K562 (cell line): ENCODE results near the gene SPON1. TPM values are rescaled to one million over a fixed set of nuclear protein-coding genes. Genes with fewer than 3 reads are reported as not detected.

ENCODE experiments used
- ARNT ChIP-seq, 2 experiments: fragments of 450-650 bp; IDR thresholded peaks; 2 replicates each; pipeline ENCODE4 v1.6.1; 2016; ENCODE audit warnings: mild to moderate bottlenecking in 1 of 2
- CHD1 ChIP-seq: fragments of 200-600 bp; sonication (generic); IDR thresholded peaks from one replicate; pipeline ENCODE4 v1.6.1; 2012; ENCODE audit warnings: mild to moderate bottlenecking, moderate library complexity, low read length, inconsistent platforms
- COPS2 ChIP-seq: fragments of 450-650 bp; conservative IDR thresholded peaks from 2 replicates; pipeline ENCODE4 v1.6.1; 2016; ENCODE audit warnings: mild to moderate bottlenecking, moderate library complexity
- CSDE1 ChIP-seq, 2 experiments: fragments of 450-650 bp; IDR thresholded peaks; 2 replicates each; pipeline ENCODE4 v1.6.1; 2016; ENCODE audit warnings: mild to moderate bottlenecking in 1 of 2
- ELF1 ChIP-seq: fragments of 200-800 bp; sonication (Bioruptor generic); IDR thresholded peaks from 2 replicates; pipeline ENCODE4 v1.6.1; 2016; ENCODE audit warnings: missing genetic modification characterization, missing compliant biosample characterization
- KLF10 ChIP-seq: fragments of 250-450 bp; sonication (Bioruptor Pico); IDR thresholded peaks from 2 replicates; pipeline ENCODE4 v1.6.1; 2021; ENCODE audit warnings: matching md5 sums
- MTF1 ChIP-seq: fragments of 250-450 bp; sonication (Bioruptor Pico); IDR thresholded peaks from 2 replicates; pipeline ENCODE4 v1.9.0; 2021; ENCODE audit warnings: moderate library complexity, mild to moderate bottlenecking, inconsistent platforms, borderline replicate concordance
- POLR2A ChIP-seq: fragments of 450-650 bp; conservative IDR thresholded peaks from 2 replicates; pipeline ENCODE4 v1.6.1; 2016
- RB1 ChIP-seq: fragments of 450-650 bp; IDR thresholded peaks from 2 replicates; pipeline ENCODE4 v1.6.1; 2017; ENCODE audit warnings: low read depth, mild to moderate bottlenecking
- RBM14 ChIP-seq: fragments of 200-400 bp; formaldehyde crosslinking; IDR thresholded peaks from 2 replicates; pipeline ENCODE4 v1.6.1; 2018; ENCODE audit warnings: low read depth, mild to moderate bottlenecking, low read length, moderate library complexity, borderline replicate concordance; ENCODE audit not compliant: insufficient read depth
- RBM39 ChIP-seq: fragments of 200-400 bp; formaldehyde crosslinking; optimal IDR thresholded peaks from 2 replicates; pipeline ENCODE3; 2018; ENCODE audit warnings: low read depth, low read length
- SMARCA4 ChIP-seq: fragments of 450-650 bp; IDR thresholded peaks from 2 replicates; pipeline ENCODE4 v1.6.1; 2016
- SMC3 ChIP-seq: conservative IDR thresholded peaks from 2 replicates; pipeline ENCODE4 v1.6.1; 2011; ENCODE audit warnings: low read depth, low read length, improper control_type of control experiment; ENCODE audit not compliant: insufficient read depth
- SP1 ChIP-seq: sonication (generic); formaldehyde crosslinking; IDR thresholded peaks from 2 replicates; pipeline ENCODE4 v1.8.1; 2022; ENCODE audit warnings: mild to moderate bottlenecking, missing genetic modification reagents
- TRIM24 ChIP-seq, 2 experiments: fragments of 450-650 bp; IDR thresholded peaks; 2 replicates each; pipeline ENCODE4 v1.6.1; 2016
- ZNF384 ChIP-seq: IDR thresholded peaks from 2 replicates; pipeline ENCODE4 v1.6.1; 2012; ENCODE audit warnings: low read depth, low read length, improper control_type of control experiment
- ZNF830 ChIP-seq: fragments of 250-450 bp; sonication (Bioruptor Pico); IDR thresholded peaks from 2 replicates; pipeline ENCODE4 v1.5.0; 2021; ENCODE audit warnings: mild to moderate bottlenecking
- polyA plus RNA-seq, 8 experiments: library from polyadenylated mRNA; depleted of rRNA in 4 of 8; stranded (reverse) in 5 of 8; unstranded in 3 of 8; fragments of >200 nt; fragmentation: Nextera tagmentation in 2 of 8; fragmentation: Illumina TruSeq in 1 of 8; extraction: Ambion mirVana in 2 of 8; extraction: Trizol in 1 of 8; gene quantifications; 2 replicates each; pipeline versions ENCODE4 v1.2.1 to v1.2.3, GENCODE V29; 2011 to 2014; ENCODE audit warnings: inconsistent platforms in 1 of 8, missing spikeins in 1 of 8
- total RNA-seq, 7 experiments: library from RNA; depleted of rRNA in 6 of 7; stranded (reverse); fragments of >200 nt in 6 of 7; fragmentation: Illumina TruSeq in 2 of 7; extraction: Trizol in 2 of 7; gene quantifications; 2 replicates each; pipeline versions ENCODE4 v1.2.1 to v1.2.3, GENCODE V29; 2011 to 2021; ENCODE audit warnings: low replicate concordance in 1 of 7
- TF ChIP-seq, protein P1 (sequence below), 2 experiments: fragments of 450-650 bp; conservative IDR thresholded peaks; 2 replicates each; pipeline ENCODE4 v1.6.1; 2017; ENCODE audit warnings: mild to moderate bottlenecking in 2 of 2, moderate library complexity in 2 of 2
- TF ChIP-seq, protein P2 (sequence below): fragments of 200-800 bp; sonication (Bioruptor generic); IDR thresholded peaks from 2 replicates; pipeline ENCODE4 v1.6.1; 2017; ENCODE audit warnings: missing genetic modification characterization, missing compliant biosample characterization
- TF ChIP-seq, protein P3 (sequence below): sonication (generic); IDR thresholded peaks from 2 replicates; pipeline ENCODE4 v1.6.1; 2016
- TF ChIP-seq, protein P4 (sequence below): fragments of 250-450 bp; sonication (Bioruptor Pico); IDR thresholded peaks from 2 replicates; pipeline ENCODE4 v1.8.0; 2021; ENCODE audit warnings: mild to moderate bottlenecking, moderate library complexity
- TF ChIP-seq, protein P5 (sequence below): fragments of 450-650 bp; formaldehyde crosslinking; conservative IDR thresholded peaks from 2 replicates; pipeline ENCODE4 v1.4.0; 2022; ENCODE audit warnings: mild to moderate bottlenecking, missing genetic modification characterization
- TF ChIP-seq, protein P6 (sequence below): sonication (generic); formaldehyde crosslinking; IDR thresholded peaks from 2 replicates; pipeline ENCODE4 v1.5.0; 2020; ENCODE audit warnings: missing genetic modification reagents

Gene SPON1
- total and polyA plus RNA-seq, 9 of the 15 experiments (the other 6 are each of a cell fraction or from before 2014, with no cell fraction given), result 0.04 to 0.06 TPM; not detected in 7

DNA sequence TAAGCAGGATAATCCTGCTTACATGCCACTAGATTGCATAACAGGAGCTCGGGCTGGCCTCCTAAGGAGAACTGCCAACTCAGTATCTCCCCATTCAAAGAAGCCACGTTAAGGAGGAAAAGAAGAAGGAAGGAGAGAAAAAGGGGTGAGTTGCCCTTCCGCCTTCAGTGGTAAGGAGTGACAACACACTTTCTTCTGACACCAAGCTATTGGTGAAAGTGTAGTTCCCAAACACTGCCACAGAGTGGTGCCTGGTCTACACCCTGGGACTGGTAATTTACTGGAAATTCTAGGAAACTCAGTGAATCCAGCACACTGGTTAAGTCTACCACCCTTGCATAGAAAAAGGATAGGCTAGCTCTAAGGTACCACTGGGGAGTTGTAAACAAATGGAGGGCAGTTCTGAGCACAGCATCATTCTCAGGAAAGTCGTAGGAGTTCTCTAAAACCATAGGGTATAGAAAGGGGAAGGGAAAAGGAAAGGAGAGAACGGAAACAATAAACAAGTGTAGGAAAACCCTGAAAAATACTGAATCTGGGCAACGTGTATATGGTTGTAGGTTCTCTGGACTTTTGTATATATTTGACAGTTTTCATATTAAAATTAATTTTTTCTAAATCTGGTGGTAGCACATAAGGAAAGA is 338.3 kb downstream of the SPON1 start (continued):
- TF ChIP-seq COPS2 (no peak), RBM39 (no peak), ARNT (IDR thresholded peaks at IDR 0.05) (peak in 1 of 2 experiments; percentile 46; a peak in 1 of 4 replicates), ZNF830 (CRISPR knock-in tag) (no peak), KLF10 (no peak), ZNF384 (peak; percentile 31; the same call in 1 of the 2 replicates), RBM14 (no peak), ELF1 (tag) (no peak), SMC3 (peak; percentile 64), RB1 (0 out of 2 replicates have a peak, but pooled peaks have one; percentile 16), MTF1 (CRISPR knock-in tag) (no peak), SP1 (CRISPR knock-in tag) (no peak), CSDE1 (IDR thresholded peaks at IDR 0.05) (no peak), CHD1 (no peak), SMARCA4 (no peak), POLR2A (no peak), TRIM24 (IDR thresholded peaks at IDR 0.05) (no peak)
- TF ChIP-seq, protein P1, sequence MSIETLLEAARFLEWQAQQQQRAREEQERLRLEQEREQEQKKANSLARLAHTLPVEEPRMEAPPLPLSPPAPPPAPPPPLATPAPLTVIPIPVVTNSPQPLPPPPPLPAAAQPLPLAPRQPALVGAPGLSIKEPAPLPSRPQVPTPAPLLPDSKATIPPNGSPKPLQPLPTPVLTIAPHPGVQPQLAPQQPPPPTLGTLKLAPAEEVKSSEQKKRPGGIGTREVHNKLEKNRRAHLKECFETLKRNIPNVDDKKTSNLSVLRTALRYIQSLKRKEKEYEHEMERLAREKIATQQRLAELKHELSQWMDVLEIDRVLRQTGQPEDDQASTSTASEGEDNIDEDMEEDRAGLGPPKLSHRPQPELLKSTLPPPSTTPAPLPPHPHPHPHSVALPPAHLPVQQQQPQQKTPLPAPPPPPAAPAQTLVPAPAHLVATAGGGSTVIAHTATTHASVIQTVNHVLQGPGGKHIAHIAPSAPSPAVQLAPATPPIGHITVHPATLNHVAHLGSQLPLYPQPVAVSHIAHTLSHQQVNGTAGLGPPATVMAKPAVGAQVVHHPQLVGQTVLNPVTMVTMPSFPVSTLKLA (conservative IDR thresholded peaks at IDR 0.05), result no peak
- TF ChIP-seq, protein P2, sequence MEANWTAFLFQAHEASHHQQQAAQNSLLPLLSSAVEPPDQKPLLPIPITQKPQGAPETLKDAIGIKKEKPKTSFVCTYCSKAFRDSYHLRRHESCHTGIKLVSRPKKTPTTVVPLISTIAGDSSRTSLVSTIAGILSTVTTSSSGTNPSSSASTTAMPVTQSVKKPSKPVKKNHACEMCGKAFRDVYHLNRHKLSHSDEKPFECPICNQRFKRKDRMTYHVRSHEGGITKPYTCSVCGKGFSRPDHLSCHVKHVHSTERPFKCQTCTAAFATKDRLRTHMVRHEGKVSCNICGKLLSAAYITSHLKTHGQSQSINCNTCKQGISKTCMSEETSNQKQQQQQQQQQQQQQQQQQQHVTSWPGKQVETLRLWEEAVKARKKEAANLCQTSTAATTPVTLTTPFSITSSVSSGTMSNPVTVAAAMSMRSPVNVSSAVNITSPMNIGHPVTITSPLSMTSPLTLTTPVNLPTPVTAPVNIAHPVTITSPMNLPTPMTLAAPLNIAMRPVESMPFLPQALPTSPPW (CRISPR knock-in tag), result no peak
- TF ChIP-seq, protein P3, sequence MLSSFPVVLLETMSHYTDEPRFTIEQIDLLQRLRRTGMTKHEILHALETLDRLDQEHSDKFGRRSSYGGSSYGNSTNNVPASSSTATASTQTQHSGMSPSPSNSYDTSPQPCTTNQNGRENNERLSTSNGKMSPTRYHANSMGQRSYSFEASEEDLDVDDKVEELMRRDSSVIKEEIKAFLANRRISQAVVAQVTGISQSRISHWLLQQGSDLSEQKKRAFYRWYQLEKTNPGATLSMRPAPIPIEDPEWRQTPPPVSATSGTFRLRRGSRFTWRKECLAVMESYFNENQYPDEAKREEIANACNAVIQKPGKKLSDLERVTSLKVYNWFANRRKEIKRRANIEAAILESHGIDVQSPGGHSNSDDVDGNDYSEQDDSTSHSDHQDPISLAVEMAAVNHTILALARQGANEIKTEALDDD, result peak; percentile 79
- TF ChIP-seq, protein P4, sequence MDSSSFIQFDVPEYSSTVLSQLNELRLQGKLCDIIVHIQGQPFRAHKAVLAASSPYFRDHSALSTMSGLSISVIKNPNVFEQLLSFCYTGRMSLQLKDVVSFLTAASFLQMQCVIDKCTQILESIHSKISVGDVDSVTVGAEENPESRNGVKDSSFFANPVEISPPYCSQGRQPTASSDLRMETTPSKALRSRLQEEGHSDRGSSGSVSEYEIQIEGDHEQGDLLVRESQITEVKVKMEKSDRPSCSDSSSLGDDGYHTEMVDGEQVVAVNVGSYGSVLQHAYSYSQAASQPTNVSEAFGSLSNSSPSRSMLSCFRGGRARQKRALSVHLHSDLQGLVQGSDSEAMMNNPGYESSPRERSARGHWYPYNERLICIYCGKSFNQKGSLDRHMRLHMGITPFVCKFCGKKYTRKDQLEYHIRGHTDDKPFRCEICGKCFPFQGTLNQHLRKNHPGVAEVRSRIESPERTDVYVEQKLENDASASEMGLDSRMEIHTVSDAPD (CRISPR knock-in tag), result no peak
- TF ChIP-seq, protein P5, sequence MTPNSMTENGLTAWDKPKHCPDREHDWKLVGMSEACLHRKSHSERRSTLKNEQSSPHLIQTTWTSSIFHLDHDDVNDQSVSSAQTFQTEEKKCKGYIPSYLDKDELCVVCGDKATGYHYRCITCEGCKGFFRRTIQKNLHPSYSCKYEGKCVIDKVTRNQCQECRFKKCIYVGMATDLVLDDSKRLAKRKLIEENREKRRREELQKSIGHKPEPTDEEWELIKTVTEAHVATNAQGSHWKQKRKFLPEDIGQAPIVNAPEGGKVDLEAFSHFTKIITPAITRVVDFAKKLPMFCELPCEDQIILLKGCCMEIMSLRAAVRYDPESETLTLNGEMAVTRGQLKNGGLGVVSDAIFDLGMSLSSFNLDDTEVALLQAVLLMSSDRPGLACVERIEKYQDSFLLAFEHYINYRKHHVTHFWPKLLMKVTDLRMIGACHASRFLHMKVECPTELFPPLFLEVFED (CRISPR knock-in tag), result no peak
- TF ChIP-seq, protein P6, sequence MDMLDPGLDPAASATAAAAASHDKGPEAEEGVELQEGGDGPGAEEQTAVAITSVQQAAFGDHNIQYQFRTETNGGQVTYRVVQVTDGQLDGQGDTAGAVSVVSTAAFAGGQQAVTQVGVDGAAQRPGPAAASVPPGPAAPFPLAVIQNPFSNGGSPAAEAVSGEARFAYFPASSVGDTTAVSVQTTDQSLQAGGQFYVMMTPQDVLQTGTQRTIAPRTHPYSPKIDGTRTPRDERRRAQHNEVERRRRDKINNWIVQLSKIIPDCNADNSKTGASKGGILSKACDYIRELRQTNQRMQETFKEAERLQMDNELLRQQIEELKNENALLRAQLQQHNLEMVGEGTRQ (CRISPR knock-in tag), result no peak
